GM12875 (cell line): Measurements from ENCODE around the gene SLC52A3.

Experiments
- H3K4me3 ChIP-seq: one replicate; pipeline ENCODE4 v1.5.1; 2011; ENCODE audit warnings: low read depth, low read length, control low read depth
- CTCF ChIP-seq: IDR thresholded peaks from 2 replicates; pipeline ENCODE4 v1.5.1; 2011; ENCODE audit warnings: low read depth, mild to moderate bottlenecking, control low read depth, inconsistent platforms, low read length, moderate library complexity, borderline replicate concordance; ENCODE audit not compliant: insufficient read depth

The SLC52A3 gene

DNA sequence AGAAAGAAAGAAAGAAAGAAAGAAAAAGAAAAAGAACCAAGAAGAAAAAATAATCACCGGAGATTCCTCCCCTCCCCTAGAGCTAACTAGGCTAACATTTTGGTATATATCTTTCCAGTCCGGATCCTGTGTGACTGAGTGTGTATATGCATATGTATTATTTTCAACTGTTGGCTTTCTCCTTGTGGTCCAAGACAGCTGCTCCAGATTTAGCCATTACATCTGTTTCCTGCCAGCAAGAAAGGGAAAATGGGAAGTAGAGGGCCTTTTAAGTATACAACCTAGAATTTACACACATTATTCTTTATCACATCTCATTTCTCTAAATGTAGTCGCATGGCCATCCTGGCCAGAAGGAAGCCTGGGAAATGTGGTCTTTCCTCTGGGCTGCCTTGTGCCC lies 15.2 kb downstream of the SLC52A3 start:
- TF ChIP-seq CTCF = no peak
- no peak overlapping the region for H3K4me3 ChIP-seq

GRCh38 chr20:752291-752690 lies 16.0 kb downstream of the SLC52A3 start:
- no peak for TF ChIP-seq CTCF
- H3K4me3 ChIP-seq = no peak overlapping the region

- no peak for TF ChIP-seq CTCF
- H3K4me3 ChIP-seq = no peak overlapping the region
Measured at GRCh38 chr20:751761-752160, 16.5 kb downstream of the SLC52A3 start.

DNA sequence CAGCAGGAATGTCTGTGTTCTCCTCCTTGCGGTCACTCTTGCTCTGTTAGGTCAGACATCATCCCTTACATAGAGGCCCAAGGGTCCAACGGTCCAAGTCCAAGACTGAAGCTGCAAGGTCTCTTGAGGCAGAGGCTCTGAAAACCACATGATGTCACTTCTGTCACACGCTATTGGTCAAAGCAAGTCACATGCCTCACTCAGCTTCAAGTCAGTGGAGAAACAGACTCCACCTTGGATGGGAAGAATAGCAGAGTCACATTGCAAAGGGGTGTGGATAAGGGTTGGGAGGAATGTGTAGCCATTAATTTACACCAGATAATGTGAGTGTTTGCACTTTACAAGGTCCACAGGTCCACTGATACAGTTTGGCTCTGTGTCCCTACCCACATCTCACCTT lies 17.5 kb downstream of the SLC52A3 start:
- H3K4me3 ChIP-seq = no peak overlapping the region
- no peak for TF ChIP-seq CTCF

DNA sequence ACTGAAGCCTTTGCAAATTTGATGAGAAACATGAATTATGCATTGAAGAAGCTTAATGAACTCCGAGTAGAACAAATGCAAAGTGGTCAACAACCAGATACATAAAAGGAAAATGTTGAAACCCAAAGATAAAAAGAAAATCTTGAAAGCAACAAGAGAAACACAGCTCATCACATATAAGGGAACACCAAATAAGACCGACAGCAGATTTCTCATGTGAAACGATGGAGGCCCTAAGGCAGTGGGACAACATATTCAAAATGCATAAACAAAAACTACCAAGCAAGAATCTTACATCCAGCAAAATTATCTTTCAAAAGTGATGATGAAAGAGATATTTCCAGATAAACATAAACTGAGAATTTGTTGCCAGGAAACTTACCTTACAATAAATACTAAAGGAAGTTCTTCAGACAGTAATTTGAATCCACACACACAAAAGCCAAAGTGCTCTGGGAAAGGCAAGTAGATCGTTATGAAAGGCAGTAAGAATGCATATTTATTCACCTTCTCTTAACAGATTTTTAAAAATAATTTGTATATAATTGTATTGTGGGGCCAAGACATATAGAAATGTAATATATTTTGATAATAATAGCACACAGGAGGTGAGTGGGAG lies 22.5 kb downstream of the SLC52A3 start:
- TF ChIP-seq CTCF = no peak
- no peak overlapping the region for H3K4me3 ChIP-seq

DNA sequence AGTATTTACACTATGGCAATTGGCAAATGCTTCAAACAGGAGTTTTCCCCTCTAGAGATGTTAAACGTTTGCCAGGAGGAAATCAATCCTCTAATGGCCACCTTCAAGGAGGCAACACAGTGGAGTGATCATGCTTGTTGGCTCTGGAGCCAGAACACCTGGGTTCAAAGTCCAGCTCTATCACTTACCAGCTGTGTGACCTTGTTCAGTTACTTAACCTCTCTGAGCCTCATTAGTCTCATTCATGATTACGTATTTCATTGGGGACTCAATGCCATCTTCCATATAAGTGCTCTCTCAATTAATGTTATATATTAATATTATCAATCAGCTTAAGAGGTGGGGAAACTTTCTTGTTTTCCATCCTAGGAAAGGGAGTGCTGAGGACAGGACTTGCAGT lies 26.1 kb downstream of the SLC52A3 start:
- H3K4me3 ChIP-seq = no peak overlapping the region

GRCh38 chr20:741620-742019 lies 26.7 kb downstream of the SLC52A3 start:
- TF ChIP-seq CTCF = no peak

More for the DNA sequence above, 26.1 kb downstream of the SLC52A3 start:
- TF ChIP-seq CTCF = no peak

More at GRCh38 chr20:741620-742019, 26.7 kb downstream of the SLC52A3 start:
- no peak overlapping the region for H3K4me3 ChIP-seq
